GM18508 (cell line): Measurements from ENCODE around the gene ADAM12.
"Not testable (repeated sequence)": the region's sequence is repeated elsewhere in the genome, so short reads cannot be mapped to it uniquely, and the experiment has no call there.

Experiments used
- ATAC-seq: cut with Tn5 transposase; IDR thresholded peaks from one replicate; pipeline ENCODE4 v1.9.1; 2021; ENCODE audit warnings: moderate number of reproducible peaks; ENCODE audit not compliant: insufficient read depth, unreplicated experiment

The ADAM12 gene

DNA sequence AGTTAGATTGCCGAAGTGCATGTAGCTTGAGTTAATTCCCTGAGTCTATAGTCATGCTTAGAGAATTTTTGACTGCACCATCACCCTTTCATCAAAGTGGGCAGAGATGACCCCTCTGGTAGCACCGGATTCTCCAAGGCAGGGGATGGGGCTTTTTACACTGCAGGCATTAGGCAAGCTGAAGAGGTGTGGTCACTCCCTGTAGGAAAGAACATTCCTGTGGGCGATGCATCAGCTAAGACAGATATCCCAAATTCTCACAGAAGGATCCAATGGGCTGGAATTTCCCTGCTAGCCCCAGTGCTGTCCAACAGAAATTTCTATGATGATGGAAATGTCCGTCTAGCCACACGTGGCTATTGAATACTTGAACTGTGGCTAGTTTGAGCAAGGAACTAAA lies 118.2 kb downstream of the ADAM12 start:
- no peak for ATAC-seq

DNA sequence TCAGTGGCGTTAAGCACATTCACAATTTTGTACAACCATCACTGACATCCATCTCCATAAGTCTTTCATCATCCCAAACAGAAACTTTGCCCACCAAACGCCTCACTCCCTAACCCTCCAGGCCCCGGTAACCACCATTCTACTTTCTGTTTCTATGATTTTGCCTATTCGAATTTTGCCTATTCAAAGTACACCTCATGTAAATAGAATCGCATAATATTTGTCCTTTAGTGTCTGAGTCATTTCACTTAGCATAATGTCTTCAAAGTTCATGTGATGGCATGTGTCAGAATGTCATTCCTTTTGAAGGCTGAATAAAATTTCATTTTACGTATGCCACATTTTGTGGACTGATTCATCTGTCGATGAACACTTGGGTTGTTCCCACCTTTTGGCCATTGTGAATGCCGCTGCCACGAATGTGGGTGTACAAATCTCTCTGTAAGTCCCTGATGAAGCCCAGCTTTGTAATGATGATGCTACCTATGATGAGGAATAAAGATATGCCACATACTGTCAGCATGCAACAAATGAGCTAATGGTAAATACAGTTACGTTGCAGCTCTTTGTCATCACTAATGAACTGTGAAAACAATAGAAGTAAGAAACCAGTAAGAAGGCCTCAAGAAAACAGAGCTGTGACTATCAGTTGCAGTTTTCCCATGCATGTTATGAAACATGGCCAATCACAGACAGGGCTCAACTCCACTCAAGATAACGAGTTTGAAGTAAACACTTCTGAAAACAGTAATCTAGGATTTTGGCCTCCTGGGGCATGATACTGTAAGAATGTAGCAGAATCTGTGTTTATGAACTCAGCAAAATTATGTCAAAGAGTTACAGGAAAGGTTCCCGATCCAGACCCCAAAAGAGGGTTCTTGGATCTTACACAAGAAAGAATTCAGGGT lies 120.0 kb downstream of the ADAM12 start:
- no peak for ATAC-seq

GRCh38 chr10:126264102-126265018 lies 123.9 kb downstream of the ADAM12 start:
- no peak for ATAC-seq

- ATAC-seq = no peak
Measured at GRCh38 chr10:126263006-126263676, 125.1 kb downstream of the ADAM12 start.

- no peak for ATAC-seq
Measured at GRCh38 chr10:126262233-126262838, 125.9 kb downstream of the ADAM12 start.

GRCh38 chr10:126259760-126260479 lies 128.4 kb downstream of the ADAM12 start:
- no peak for ATAC-seq

- ATAC-seq = no peak
Measured at GRCh38 chr10:126256864-126257263, 131.4 kb downstream of the ADAM12 start.

GRCh38 chr10:126255313-126255712 lies 133.0 kb downstream of the ADAM12 start:
- no peak for ATAC-seq

DNA sequence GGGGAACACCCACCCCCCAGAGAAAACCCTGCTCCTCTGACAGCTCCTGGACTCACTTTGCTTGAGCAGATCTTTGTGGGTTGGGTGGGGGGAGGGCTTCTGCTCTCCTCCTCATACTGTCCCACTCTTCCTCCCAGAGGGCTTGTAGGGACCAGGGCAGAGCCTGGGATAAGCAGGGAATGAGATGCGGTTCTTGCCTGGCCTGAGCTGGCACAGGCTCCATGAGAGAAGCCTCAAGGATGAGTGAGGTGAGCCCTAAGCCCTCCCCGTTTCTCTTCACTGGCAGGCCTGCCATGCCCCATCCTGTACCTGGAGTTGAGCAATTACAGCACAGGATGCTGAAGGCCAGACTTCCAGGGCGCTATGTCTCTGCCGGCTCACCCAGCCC lies 134.7 kb downstream of the ADAM12 start:
- no peak for ATAC-seq

GRCh38 chr10:126252884-126253610 lies 135.2 kb downstream of the ADAM12 start:
- no peak for ATAC-seq

DNA sequence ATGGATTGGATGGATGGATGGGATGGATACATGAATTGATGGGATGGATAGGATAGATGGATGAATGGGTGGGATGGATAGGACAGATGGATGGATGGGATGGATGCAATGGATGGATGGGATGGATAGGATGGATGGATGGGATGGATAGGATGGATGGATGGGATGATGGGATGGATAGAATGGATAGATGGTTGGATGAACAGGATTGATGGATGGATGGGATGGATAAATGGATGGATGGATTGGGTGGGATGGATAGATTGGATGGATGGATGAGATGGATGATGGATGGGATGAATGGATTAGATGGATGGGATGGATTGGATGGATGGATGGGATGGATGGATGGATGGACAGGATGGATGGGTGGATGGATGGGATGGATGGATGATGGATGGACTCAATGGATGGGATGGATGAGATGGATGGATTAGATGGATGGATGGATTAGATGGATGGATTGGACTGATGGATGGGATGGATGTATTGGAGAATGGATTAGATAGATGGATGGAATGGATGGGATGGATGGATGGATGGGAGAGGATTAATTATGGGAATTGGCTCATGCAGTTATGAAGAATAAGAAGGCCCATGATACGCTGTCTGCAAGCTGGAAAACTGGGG lies 136.4 kb downstream of the ADAM12 start:
- no peak for ATAC-seq

DNA sequence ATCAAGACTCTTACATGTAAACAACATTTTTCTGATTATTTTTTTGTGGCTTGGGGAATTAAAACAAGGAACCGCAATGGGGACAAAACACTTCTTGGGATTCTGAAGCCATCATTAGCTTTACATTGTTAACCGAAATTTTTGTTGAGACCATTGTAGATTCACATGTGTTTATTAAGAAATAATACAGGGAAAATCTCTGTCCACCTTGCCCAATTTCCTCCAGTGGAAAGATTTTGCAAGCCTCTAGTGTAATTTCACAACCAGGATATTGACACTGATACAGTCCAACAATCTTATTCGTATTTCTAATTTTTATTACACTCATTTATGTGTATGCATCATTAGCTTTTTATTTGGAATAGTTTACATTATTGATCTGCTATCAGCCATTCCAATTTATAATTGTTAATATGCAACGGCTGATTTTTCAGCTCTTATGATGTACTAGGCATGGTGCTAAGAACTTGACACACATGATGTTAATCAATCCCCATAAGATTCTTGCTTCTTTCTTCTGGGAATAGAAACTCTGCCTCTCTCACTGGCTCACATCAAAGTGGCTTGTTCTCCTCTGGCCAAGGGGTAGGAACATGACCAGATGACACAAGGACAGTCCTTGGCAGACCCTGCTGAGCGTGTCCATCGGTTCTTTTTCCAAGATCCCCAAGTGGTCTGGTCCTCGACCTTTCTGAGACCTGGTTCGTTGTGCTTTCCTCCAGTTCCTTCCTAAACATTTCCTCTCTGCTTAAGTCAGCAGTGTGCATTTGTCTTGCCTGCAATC lies 137.6 kb downstream of the ADAM12 start:
- no peak for ATAC-seq

DNA sequence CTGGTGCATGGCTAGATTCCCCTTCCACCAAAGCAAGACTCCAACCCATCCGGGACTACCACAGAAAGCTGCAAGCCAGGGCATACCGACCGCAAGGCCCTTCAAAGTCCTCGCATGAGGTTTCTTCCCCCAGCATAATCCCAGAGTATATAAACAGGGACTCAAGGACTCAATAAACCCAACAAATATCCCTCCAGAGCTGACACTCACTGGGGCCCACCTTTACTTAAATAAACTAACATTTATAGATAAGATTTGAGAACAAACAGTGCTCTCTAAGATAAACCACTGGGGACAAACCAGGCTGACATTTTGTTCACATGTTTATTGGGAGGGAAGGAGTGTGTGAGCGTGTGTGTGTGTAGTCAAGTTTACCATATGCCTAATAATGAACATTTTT lies 138.2 kb downstream of the ADAM12 start:
- no peak for ATAC-seq

- no peak for ATAC-seq
Measured at GRCh38 chr10:126247446-126247975, 140.8 kb downstream of the ADAM12 start.

- ATAC-seq = not testable (repeated sequence)
Measured at GRCh38 chr10:126246396-126246795, 141.9 kb downstream of the ADAM12 start.

GRCh38 chr10:126245501-126245900 lies 142.8 kb downstream of the ADAM12 start:
- no peak for ATAC-seq

DNA sequence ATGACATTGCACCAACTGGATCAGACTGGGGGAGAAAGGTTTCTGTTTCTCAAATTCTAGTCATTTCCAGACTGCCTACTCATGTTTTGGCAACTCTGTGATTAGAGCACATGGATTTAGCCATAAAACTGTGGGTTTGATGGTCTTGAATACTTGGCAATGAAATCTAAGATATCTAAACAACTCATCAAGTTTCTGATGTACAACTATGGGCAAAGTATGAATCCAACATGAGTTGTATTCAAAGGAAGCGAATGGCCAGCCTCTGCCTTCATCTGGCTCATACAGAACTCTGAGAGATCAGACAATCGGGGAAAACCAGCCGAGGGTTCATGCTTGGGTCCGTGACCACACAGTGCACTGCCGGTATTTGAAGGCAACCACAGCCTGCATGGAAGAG lies 144.3 kb downstream of the ADAM12 start:
- no peak for ATAC-seq
